A549 (cell line): ENCODE results near the gene HOXA13.

Experiments
- CHD2 ChIP-seq: fragments of 150-350 bp; IDR thresholded peaks from 2 replicates; pipeline ENCODE4 v1.6.1; 2014; ENCODE audit warnings: low read length; ENCODE audit not compliant: partially characterized antibody
- CHD4 ChIP-seq: fragments of 200-600 bp; sonication (generic); IDR thresholded peaks from 2 replicates; pipeline ENCODE4 v1.6.1; 2016; ENCODE audit warnings: antibody characterized with exemption, mild to moderate bottlenecking, borderline replicate concordance
- CTCF ChIP-seq: fragments of >200 bp; sonication (Bioruptor Twin); formaldehyde crosslinking; IDR thresholded peaks from 3 replicates; pipeline ENCODE4 v1.5.1; 2016
- E2F6 ChIP-seq: IDR thresholded peaks from 2 replicates; pipeline ENCODE4 v1.6.1; 2012; ENCODE audit warnings: low read depth, borderline replicate concordance
- ELK1 ChIP-seq: fragments of 150-350 bp; IDR thresholded peaks from 2 replicates; pipeline ENCODE4 v1.6.1; 2014; ENCODE audit warnings: low read depth, mild to moderate bottlenecking, low read length
- EP300 ChIP-seq, 2 experiments: fragments of >200 bp; sonication (Bioruptor Twin); formaldehyde crosslinking; IDR thresholded peaks; 2 replicates in 1 of 2; 3 replicates in 1 of 2; pipeline ENCODE4 v1.6.1; 2016 to 2017
- HDAC2 ChIP-seq: fragments of 200-600 bp; sonication (generic); IDR thresholded peaks from 2 replicates; pipeline ENCODE4 v1.6.1; 2016
- KDM1A ChIP-seq: fragments of 200-600 bp; sonication (generic); IDR thresholded peaks from 2 replicates; pipeline ENCODE4 v1.6.1; 2016; ENCODE audit warnings: low read depth, mild to moderate bottlenecking
- NPAS2 ChIP-seq: fragments of 250-450 bp; sonication (Bioruptor Pico); IDR thresholded peaks from 2 replicates; pipeline ENCODE4 v1.8.0; 2022; ENCODE audit warnings: mild to moderate bottlenecking, moderate library complexity, borderline replicate concordance
- PHF8 ChIP-seq: fragments of 200-600 bp; sonication (generic); IDR thresholded peaks from 2 replicates; pipeline ENCODE4 v1.6.1; 2016; ENCODE audit warnings: low read depth, mild to moderate bottlenecking, antibody characterized with exemption, moderate library complexity, borderline replicate concordance
- RAD21 ChIP-seq, 2 experiments: fragments of >200 bp in 1 of 2; sonication (Bioruptor Twin) in 1 of 2; formaldehyde crosslinking in 1 of 2; IDR thresholded peaks in 1 of 2; conservative IDR thresholded peaks in 1 of 2; 2 replicates in 1 of 2; 3 replicates in 1 of 2; pipeline ENCODE4 v1.6.1; 2012 to 2018; ENCODE audit warnings: inconsistent platforms in 1 of 2
- RARB ChIP-seq: fragments of 250-450 bp; sonication (Bioruptor Pico); IDR thresholded peaks from 2 replicates; pipeline ENCODE4 v1.8.0; 2021; ENCODE audit warnings: mild to moderate bottlenecking, moderate library complexity
- REST ChIP-seq: fragments of 200-600 bp; sonication (generic); IDR thresholded peaks from 2 replicates; pipeline ENCODE4 v1.6.1; 2016; ENCODE audit warnings: antibody characterized with exemption, mild to moderate bottlenecking, moderate library complexity
- RFX5 ChIP-seq: fragments of 450-650 bp; IDR thresholded peaks from 2 replicates; pipeline ENCODE4 v1.7.1; 2014; ENCODE audit warnings: antibody characterized with exemption, mild to moderate bottlenecking, moderate library complexity

- TF ChIP-seq CTCF (no peak), EP300 (IDR thresholded peaks at IDR 0.05) (no peak), HDAC2 (no peak), NPAS2 (CRISPR knock-in tag) (no peak), CHD2 (no peak), RFX5 (no peak), KDM1A (no peak), REST (no peak), RAD21 (conservative IDR thresholded peaks at IDR 0.05 in 1 of 2, IDR thresholded peaks at IDR 0.05 in 1 of 2) (no peak), ELK1 (no peak), RARB (CRISPR knock-in tag) (no peak), E2F6 (no peak), CHD4 (no peak), PHF8 (no peak)
These were observed 23.4 kb downstream of the HOXA13 start for GRCh38 chr7:27176524-27176845.
